Measurements from ENCODE around the gene DLL1.

The DLL1 gene

DNA sequence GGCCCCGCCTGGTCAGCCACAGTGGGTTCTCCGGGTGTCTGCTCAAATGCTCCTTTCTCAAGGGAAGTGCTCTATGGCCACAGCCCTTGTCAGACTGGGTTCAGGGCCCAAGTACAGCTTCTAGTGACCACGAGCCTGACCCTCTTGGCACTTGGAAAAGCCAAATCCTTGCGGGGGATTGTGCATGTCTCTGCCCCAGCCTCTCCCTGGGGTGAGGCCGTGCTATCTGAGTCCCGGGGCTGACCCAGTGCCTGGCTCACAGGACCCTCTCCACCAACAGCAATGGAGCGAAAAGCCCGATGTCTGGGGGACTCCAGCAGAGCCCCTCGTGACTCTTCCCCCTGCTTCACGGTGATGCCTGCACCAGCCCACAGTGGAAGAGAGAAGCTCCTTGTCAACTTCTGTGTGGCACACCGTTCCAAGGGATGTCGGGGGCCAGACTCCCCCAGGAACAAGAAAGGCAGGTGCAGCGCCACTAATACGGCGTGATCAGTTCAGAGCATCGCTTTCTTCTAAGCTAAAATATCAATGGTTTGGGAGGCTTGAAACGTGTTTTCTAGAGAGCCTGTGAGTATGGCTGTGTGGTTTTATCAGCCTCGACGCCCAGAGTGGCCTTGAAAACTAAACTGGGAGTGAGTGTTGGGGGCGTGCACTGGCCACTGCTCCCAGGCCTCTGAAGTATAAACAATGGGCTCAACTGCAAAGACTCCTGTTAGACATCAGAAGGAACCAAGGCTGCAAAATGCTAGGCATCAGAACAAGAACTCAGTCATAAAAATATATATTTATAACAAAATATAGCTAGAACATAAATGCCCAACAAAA is 51.9 kb downstream of the DLL1 start:
- no peak for TF ChIP-seq CTCF (IDR thresholded peaks at IDR 0.05; ENCODE audit: insufficient read depth, low read length, poor library complexity, severe bottlenecking)
- no peaks in the 10 kb centered on the region for H3K36me3 ChIP-seq (ENCODE audit: control insufficient read depth, insufficient read depth, low read length)
- no peak for DNase-seq (ENCODE audit: extremely low read depth, insufficient read length)
- no peaks in the 10 kb centered on the region for H3K27me3 ChIP-seq (replicated peaks; ENCODE audit: control insufficient read depth, insufficient read depth, low read length)
- H3K4me3 ChIP-seq (replicated peaks; ENCODE audit: low read depth, low read length), result no peak overlapping the region

GRCh38 chr6:170237999-170238740 is 52.7 kb downstream of the DLL1 start:
- no peak for TF ChIP-seq CTCF (IDR thresholded peaks at IDR 0.05; ENCODE audit: insufficient read depth, low read length, poor library complexity, severe bottlenecking)
- no peak for DNase-seq (ENCODE audit: extremely low read depth, insufficient read length)

DNA sequence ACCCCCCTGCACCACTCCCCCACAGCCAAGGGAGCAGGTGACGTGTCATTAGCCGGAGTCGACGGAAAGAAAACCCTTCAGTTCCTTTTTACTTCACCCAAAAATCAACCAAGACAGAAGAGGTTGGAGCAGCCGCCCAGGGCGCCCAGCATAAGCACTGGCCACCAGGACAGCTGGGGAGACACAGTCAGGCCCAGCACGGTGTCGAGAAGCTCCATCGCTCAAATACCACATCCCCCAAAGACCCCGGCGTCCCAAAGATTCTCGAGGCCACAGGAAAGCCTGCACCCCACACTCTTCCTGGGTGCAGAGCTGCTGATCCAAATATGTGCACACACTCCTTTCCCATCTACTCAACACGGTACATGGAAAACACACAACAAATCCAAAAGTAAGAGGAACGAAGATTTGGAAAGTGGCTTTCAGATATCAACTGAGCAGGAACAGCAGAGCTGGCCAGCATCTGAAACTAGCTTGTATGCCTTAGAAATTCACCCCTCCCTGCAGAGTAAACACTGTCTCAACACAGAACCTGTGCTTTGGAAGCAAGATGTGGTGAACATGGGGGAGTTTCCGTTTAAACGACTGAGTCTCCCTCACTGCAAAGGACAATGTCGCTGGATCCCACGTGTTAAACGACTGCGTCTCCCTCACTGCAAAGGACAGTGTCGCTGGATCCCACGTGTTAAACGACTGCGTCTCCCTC is 54.6 kb downstream of the DLL1 start:
- Histone ChIP-seq H3K4me3 (replicated peaks; ENCODE audit: low read depth, low read length) (no peak overlapping the region), H3K27me3 (replicated peaks; ENCODE audit: control insufficient read depth, insufficient read depth, low read length) (no peaks in the 10 kb centered on the region), H3K36me3 (ENCODE audit: control insufficient read depth, insufficient read depth, low read length) (no peaks in the 10 kb centered on the region)
- TF ChIP-seq CTCF (IDR thresholded peaks at IDR 0.05; ENCODE audit: insufficient read depth, low read length, poor library complexity, severe bottlenecking), result no peak
- DNase-seq (ENCODE audit: extremely low read depth, insufficient read length), result no peak

More at GRCh38 chr6:170237999-170238740, 52.7 kb downstream of the DLL1 start:
- Histone ChIP-seq H3K27me3 (replicated peaks; ENCODE audit: control insufficient read depth, insufficient read depth, low read length) (no peaks in the 10 kb centered on the region), H3K4me3 (replicated peaks; ENCODE audit: low read depth, low read length) (no peak overlapping the region), H3K36me3 (ENCODE audit: control insufficient read depth, insufficient read depth, low read length) (no peaks in the 10 kb centered on the region)

DNA sequence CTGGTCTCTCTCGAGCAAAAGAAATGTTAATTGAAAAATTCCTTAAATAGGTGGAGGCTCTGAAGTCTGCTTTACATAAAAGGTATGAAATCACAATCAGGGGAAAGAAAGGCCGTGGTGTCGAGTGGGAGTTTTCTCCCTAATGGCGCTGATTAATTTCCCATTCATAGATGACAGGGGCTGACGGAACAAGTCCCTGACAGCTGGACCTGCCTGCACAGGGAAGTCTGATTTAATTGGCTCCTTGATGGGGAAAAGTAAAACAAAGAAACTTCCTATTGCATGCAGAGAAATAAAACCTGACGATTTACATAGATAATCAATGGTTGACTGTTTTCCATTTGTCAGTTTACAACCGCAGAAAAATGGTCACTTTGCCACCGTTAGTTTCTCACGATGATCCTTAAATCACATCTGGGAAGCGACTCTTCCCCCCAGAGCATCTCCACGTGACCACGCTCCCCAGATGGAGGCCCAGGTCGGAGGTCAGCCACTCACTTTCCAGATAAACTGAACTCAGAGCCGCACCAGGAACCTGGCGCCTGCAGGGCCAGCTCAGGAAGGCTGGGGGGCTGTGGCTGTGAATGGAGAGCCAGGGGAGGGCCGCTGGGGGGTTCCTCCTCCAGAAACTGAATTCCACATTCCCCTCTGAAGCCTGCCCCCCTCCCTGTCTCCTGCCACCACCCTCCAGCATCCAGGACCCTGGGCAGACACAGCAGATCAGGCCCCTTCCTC is 55.3 kb downstream of the DLL1 start:
- H3K36me3 ChIP-seq (ENCODE audit: control insufficient read depth, insufficient read depth, low read length), result no peaks in the 10 kb centered on the region
- H3K27me3 ChIP-seq (replicated peaks; ENCODE audit: control insufficient read depth, insufficient read depth, low read length), result no peaks in the 10 kb centered on the region
- DNase-seq (ENCODE audit: extremely low read depth, insufficient read length), result no peak
- no peak overlapping the region for H3K4me3 ChIP-seq (replicated peaks; ENCODE audit: low read depth, low read length)
- no peak for TF ChIP-seq CTCF (IDR thresholded peaks at IDR 0.05; ENCODE audit: insufficient read depth, low read length, poor library complexity, severe bottlenecking)

DNA sequence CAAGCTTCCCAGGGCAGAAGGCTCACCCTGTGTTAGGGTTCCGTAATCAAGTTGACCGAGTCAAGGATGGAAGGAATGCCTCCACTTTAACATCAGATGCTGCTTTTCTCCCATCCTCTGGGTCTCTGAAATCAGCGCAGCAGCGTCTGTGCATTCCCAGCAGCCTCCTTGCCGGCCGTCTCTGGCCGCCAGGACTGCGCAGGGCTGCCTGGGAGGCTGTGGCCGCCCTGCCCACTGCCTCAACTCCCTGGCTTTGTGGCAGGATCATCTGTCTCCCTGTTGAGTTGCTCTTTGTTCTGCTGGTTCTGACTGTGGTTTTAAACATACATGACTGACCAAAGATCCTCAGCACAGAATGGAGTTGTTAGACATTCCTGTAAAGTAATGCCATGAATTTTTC is 56.5 kb downstream of the DLL1 start:
- no peaks in the 10 kb centered on the region for H3K36me3 ChIP-seq (ENCODE audit: control insufficient read depth, insufficient read depth, low read length)
- no peaks in the 10 kb centered on the region for H3K27me3 ChIP-seq (replicated peaks; ENCODE audit: control insufficient read depth, insufficient read depth, low read length)
- no peak overlapping the region for H3K4me3 ChIP-seq (replicated peaks; ENCODE audit: low read depth, low read length)
- DNase-seq (ENCODE audit: extremely low read depth, insufficient read length), result no peak
- no peak for TF ChIP-seq CTCF (IDR thresholded peaks at IDR 0.05; ENCODE audit: insufficient read depth, low read length, poor library complexity, severe bottlenecking)

All from GM06990 (cell line).